GM18909 (cell line): ENCODE data around the gene RGSL1.

Source experiments
- ATAC-seq: cut with Tn5 transposase; IDR thresholded peaks from one replicate; pipeline ENCODE4 v1.9.1; 2021; ENCODE audit warnings: mild to moderate bottlenecking; ENCODE audit not compliant: unreplicated experiment, poor library complexity

RGSL1 gene

DNA sequence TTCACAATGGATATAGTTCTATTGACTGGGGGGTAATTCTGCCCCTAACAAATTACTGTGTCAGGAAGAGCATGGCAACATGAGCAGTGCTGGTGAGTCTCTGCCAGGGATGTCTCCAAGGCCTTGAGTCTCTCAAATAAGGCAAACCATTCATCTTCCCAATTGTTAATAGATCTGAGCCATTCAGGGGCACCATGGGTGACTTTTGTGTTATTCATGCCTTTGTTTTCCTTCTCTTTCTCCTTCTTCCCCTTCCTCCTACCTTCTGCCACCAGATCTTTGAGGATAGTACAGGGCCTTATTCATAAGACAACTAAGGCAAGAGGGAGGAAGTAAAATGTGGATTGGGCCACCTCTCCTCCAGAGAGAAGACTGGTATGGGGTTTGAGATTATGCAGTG is at the start of gene RGSL1:
Gene RGSL1, plus strand, starts transcription at position 60 of the 400 bp plus-strand sequence. Its CDS starts 20 bp downstream, at position 80.
- ATAC-seq: no peak

- ATAC-seq: no peak
These were observed 49.4 kb upstream of the RGSL1 start, which contains the start of gene TEDDM1 for GRCh38 chr1:182400567-182400966. Gene TEDDM1 (minus strand): TSS chr1:182400667. CDS start chr1:182400485, 182 bp downstream.

GRCh38 chr1:182404781-182405180 is 45.2 kb upstream of the RGSL1 start:
- no peak for ATAC-seq

DNA sequence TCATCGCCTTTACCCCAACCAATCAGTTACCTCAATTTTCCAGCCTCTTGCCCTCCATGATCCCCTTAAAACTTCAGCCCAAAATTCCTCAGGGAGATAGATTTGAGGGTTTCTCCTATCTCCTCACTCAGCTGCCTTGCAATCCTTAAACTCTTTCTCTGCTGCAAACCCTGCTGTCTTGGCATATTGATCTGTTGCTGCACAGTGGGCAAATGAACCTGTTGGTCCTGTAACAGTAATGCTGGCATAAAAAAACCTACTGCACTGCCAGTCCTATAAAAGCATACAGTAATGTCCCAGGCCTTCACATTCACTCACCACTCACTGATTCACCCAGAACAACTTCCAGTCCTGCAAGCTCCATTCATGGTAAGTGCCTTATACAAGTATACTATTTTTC is 44.4 kb upstream of the RGSL1 start:
- no peak for ATAC-seq

- no peak for ATAC-seq
These were observed 43.9 kb upstream of the RGSL1 start for GRCh38 chr1:182406012-182406411.

GRCh38 chr1:182407724-182408123 is 42.2 kb upstream of the RGSL1 start:
- ATAC-seq: no peak

GRCh38 chr1:182408435-182409075 is 41.4 kb upstream of the RGSL1 start:
- ATAC-seq: no peak

DNA sequence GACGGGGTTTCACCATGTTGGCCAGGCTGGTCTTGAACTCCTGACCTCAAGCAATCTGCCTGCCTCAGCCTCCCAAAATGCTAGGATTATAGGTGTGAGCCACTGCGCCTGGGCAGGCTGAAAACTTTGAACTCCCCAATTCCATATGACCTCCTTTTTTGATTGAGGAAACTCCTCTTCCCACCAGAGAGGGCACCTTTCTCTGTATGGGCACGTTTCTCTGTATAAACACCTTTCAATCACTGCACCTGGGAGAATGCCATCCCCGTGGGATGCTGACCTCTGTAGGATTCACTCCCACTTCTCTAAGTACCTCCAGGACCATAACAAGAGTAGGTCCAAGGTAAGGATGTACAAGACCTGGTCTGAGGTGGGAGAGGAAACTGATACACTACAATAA is 39.8 kb upstream of the RGSL1 start:
- no peak for ATAC-seq

- no peak for ATAC-seq
These were observed 39.2 kb upstream of the RGSL1 start for GRCh38 chr1:182410620-182411273.

DNA sequence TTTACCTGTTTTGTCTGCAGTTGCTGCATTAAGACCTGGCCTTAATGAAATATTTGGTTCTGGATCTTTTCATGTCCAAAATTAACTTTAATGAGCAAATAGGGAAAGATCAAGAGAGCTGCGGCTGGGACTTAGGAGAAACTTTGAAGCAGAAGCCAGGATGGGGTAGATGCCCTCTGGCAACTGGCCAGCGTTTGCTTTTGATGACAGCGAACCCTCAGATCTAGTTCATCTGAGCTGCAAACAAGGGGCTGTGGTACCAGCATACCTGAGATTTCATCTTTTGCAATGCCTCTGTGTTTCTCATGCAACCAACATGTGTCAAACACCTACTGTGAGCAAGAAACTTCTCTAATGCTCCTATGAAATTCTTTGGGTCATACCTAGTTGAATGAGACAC is 36.5 kb upstream of the RGSL1 start:
- no peak for ATAC-seq

DNA sequence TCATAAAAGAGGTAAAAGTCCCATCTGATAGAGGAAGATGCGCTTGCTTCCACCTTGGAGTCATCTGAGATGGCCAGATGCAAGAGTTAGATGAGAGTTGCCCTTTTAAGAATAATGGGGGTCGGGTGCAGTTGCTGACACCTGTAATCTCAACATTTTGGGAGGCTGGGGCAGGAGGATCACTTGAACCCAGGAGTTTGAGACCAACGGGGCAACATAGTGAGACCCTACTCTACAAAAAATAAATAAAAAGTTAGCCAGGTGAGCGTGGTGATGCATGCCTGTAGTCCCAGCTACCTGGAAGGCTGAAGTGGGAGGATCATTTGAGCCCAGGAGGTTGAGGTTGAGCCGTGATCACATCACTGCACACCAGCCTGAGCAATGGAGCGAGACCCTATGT is 36.0 kb upstream of the RGSL1 start:
- no peak for ATAC-seq

- ATAC-seq: no peak
These were observed 34.2 kb upstream of the RGSL1 start for GRCh38 chr1:182415789-182416188.

DNA sequence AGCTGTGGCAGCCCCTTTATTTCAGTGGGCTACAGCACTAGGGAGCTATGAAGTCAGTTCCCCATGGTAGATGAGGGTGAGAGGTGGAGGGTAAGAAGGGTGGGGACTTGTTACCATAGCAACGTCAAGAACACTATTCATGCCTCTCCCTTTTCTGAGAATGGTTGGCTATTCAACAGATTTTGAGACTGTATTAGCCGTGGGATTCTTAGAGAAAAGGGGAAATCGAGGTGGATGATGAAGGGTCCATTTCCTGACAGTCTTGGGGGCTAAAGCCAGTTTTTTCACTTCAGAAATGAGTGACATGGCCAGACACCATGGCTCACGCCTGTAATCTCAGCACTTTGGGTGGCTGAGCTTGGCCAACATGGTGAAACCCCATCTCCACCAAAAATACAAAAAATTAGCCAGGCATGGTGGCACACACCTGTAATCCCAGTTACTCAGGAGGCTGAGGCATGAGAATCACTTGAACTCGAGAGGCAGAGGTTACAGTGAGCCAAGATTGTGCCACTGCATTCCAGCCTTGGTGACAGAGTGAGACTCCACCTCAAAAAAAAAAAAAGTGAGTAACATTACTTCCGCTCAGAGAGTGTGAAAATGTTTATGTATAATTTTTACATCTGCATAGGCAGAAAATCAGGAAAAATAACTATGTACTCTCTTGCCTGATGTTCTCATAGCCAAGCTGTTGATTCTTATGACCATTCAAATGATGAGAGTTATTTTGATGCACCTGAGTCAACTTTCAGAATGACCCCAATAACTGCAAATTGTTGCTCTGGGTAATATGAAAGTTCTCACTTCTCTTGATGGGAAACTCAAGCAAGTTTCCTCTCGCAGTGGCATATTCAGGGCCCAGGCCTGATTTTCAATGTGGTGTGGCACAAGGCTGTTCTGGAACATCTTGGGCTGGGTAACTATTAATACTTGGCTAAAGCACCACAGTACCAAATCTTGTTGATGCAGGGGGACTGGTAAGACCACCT is 23.2 kb upstream of the RGSL1 start:
- ATAC-seq: peak; percentile 73

GRCh38 chr1:182428043-182428442 is 21.9 kb upstream of the RGSL1 start:
- peak; percentile 34 for ATAC-seq

- peak; percentile 49 for ATAC-seq
These were observed 19.5 kb upstream of the RGSL1 start for GRCh38 chr1:182430263-182431068.

GRCh38 chr1:182431278-182431677 is 18.7 kb upstream of the RGSL1 start:
- ATAC-seq: no peak

DNA sequence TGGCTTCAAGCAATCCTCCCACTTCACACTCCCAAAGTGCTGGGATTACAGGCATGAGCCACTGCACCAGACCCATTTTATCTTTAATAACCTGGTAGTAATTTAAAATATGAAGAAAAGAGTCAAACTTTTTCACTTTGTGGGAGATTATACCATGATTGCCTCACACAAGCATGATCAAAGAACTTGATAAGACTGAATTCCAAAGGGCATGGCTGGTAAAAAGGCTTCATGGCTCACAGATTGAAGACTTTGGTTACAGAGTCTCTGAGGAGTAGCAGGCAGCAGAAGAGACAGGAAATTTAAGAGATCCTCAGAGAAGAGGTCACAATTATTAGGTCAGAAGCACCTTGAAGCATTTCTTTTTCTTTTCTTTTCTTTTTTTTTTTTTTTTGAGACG is 16.4 kb upstream of the RGSL1 start:
- ATAC-seq: no peak

DNA sequence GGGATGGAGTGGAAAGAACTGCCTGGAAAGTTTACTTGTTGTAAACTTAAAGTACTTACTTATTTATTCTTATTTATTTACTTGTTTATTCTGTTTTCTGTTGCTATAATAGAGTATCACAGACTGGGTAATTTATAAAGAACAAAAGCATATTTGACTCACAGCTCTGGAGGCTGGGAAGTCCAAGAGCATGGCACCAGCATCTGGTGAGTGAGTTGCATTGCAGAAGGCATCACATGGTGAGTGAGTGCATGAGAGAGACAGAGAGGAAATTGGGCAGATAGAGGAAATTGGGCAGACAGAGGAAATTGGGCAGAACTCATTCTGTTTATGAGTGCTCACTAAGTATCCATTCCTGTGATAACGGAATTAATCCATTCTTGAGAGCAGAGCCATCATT is 11.6 kb upstream of the RGSL1 start:
- no peak for ATAC-seq

DNA sequence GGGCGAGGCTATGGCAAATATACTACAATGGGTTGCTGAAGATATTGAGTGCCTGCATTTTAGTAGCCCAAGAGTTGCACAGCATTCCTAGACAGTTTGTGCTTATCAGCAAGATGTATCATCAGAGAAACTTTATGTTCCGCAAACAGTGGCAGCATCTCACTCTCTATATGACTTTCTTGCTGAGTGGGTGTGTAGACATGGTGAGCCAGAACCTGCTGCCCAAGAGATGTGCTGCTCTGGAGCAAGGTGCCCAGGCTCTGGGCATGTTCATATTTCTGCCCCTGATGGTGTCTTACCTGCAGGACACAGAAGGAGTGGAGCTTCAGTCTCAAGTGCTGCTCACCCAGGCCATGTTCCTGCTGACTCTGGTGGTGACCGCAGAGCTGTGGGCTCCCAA is 8.2 kb upstream of the RGSL1 start:
- ATAC-seq: no peak

DNA sequence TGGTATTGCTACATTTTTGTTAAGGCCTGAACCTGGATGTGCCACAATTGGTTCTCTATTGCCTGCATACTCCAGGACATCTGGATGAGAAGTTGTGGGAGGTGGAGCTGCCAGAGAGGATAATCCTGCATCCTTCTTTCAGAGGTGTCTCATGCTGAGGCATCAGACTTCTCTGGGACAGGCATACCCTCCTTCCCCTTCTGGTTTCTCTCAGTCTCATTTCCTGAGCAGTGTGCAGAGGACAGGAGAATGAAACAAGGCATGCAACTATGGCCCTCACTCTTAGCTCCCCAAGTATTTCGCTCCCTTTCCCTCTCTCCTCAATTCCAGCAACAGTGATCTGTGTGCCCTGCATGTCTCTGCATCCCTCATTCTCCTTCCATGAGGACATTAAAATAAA is 7.6 kb upstream of the RGSL1 start:
- ATAC-seq: no peak
